K562 (cell line): Measurements from ENCODE around the gene ZBTB14. TPM values are rescaled to one million over a fixed set of nuclear protein-coding genes. Genes with fewer than 3 reads are reported as not detected.

Source experiments
- ATAC-seq: fragments of 200-7000 bp; cut with Tn5 transposase; 3 replicates; pipeline ENCODE4 v1.9.1; 2020; ENCODE audit warnings: moderate library complexity
- BruUV-seq: library from RNA; stranded (reverse); fragments of 400-500 nt; replicated peaks from 2 replicates; lab custom pipeline; 2021; lab: Mats Ljungman, UMichigan
- CTCF ChIA-PET: fragments of 300-600 bp; formaldehyde crosslinking; extraction: SDS; loops from one replicate; lab custom pipeline; 2021; ENCODE audit warnings: low intra/inter-chr PET ratio; lab: Yijun Ruan, JAX
- POLR2A ChIA-PET: fragments of 300-600, 350-650 bp; sonication (Branson Sonifier 250); formaldehyde crosslinking; extraction: SDS; loops from one replicate; lab custom pipeline; 2021; ENCODE audit warnings: antibody characterized with exemption, inconsistent platforms; lab: Yijun Ruan, JAX
- DNase-seq, 4 experiments: peaks; one replicate each; pipeline versions ENCODE4 v3.0.0 to v3.0.0-alpha.2; 2011 to 2018; ENCODE audit warnings: low spot score in 3 of 4, mixed read lengths in 3 of 4; ENCODE audit errors: extremely low read depth in 1 of 4
- FAIRE-seq: peaks from 2 replicates; lab custom pipeline; 2011; peaks lifted over from hg19 to GRCh38; lab: Jason Lieb, UNC
- H2AFZ ChIP-seq: 2 replicates; pipeline ENCODE4 v1.6.0; 2011; ENCODE audit warnings: low read depth, low read length, control low read depth, inconsistent platforms
- H3K27ac ChIP-seq: fragments of 200-600 bp; 3 replicates; pipeline ENCODE4 v1.8.0; 2011; ENCODE audit warnings: low read depth, mild to moderate bottlenecking, control low read depth, inconsistent platforms, low read length, moderate library complexity, mixed read lengths; ENCODE audit errors: extremely low read depth
- H3K27me3 ChIP-seq, 2 experiments: fragments of 300-600 bp in 1 of 2; 2 replicates in 1 of 2; 3 replicates in 1 of 2; pipeline versions ENCODE4 v1.6.0 to v1.8.0; 2011; ENCODE audit warnings: inconsistent platforms in 2 of 2, low read length in 2 of 2, mild to moderate bottlenecking in 1 of 2, mixed read lengths in 1 of 2, moderate library complexity in 1 of 2; ENCODE audit not compliant: control insufficient read depth in 2 of 2, insufficient read depth in 2 of 2
- H3K36me3 ChIP-seq: fragments of 300-600 bp; 3 replicates; pipeline ENCODE4 v1.8.0; 2011; ENCODE audit warnings: mild to moderate bottlenecking, low read length, inconsistent platforms; ENCODE audit not compliant: control insufficient read depth, insufficient read depth
- H3K4me1 ChIP-seq, 2 experiments: fragments of 200-600 bp in 1 of 2; replicated peaks in 1 of 2; 2 replicates in 1 of 2; 3 replicates in 1 of 2; pipeline versions ENCODE4 v1.5.1 to v1.8.0; 2011; ENCODE audit warnings: inconsistent platforms in 2 of 2, low read length in 2 of 2, mild to moderate bottlenecking in 1 of 2, mixed read lengths in 1 of 2, moderate library complexity in 1 of 2; ENCODE audit not compliant: control insufficient read depth in 2 of 2, insufficient read depth in 2 of 2
- H3K4me2 ChIP-seq: 2 replicates; pipeline ENCODE4 v1.6.1; 2011; ENCODE audit warnings: low read length, control low read depth, inconsistent platforms, mixed read lengths; ENCODE audit not compliant: insufficient read depth
- H3K4me3 ChIP-seq: fragments of 200-600 bp; sonication (generic), shearing (Covaris generic); 2 replicates; pipeline ENCODE4 v1.5.1; 2016; ENCODE audit warnings: control low read depth, inconsistent platforms
- H3K79me2 ChIP-seq: fragments of 200-600 bp; 3 replicates; pipeline ENCODE4 v1.8.0; 2011; ENCODE audit warnings: low read length, inconsistent platforms; ENCODE audit not compliant: control insufficient read depth, insufficient read depth
- H3K9ac ChIP-seq, 2 experiments: 2 replicates each; pipeline versions ENCODE4 v1.6.0 to v1.6.1; 2011; ENCODE audit warnings: low read depth in 2 of 2, low read length in 2 of 2, control low read depth in 1 of 2, inconsistent platforms in 1 of 2, mild to moderate bottlenecking in 1 of 2, mixed read lengths in 1 of 2; ENCODE audit not compliant: insufficient read depth in 1 of 2
- H3K9me1 ChIP-seq: one replicate; pipeline ENCODE4 v1.6.0; 2011; ENCODE audit warnings: inconsistent platforms, mild to moderate bottlenecking, low read length, moderate library complexity; ENCODE audit not compliant: control insufficient read depth, insufficient read depth
- H3K9me3 ChIP-seq: replicated peaks from 2 replicates; pipeline ENCODE4 v1.5.1; 2011; ENCODE audit warnings: low read depth, low read length, inconsistent platforms; ENCODE audit not compliant: control insufficient read depth, insufficient read depth
- H4K20me1 ChIP-seq: replicated peaks from 2 replicates; pipeline ENCODE4 v1.6.1; 2011; ENCODE audit warnings: low read length, inconsistent platforms, mixed read lengths; ENCODE audit not compliant: control insufficient read depth, insufficient read depth
- BRD9 ChIP-seq: fragments of 450-650 bp; IDR thresholded peaks from 2 replicates; pipeline ENCODE4 v1.6.1; 2018; ENCODE audit warnings: low read depth; ENCODE audit not compliant: partially characterized antibody
- FOXA1 ChIP-seq: fragments of 450-650 bp; IDR thresholded peaks from 2 replicates; pipeline ENCODE4 v1.6.1; 2016; ENCODE audit warnings: mild to moderate bottlenecking, borderline replicate concordance
- NFIC ChIP-seq: fragments of 450-650 bp; IDR thresholded peaks from 2 replicates; pipeline ENCODE4 v1.6.1; 2017; ENCODE audit warnings: mild to moderate bottlenecking, inconsistent platforms
- NUFIP1 ChIP-seq: fragments of 450-650 bp; IDR thresholded peaks from 2 replicates; pipeline ENCODE4 v1.6.1; 2018; ENCODE audit not compliant: partially characterized antibody
- PTRF ChIP-seq: fragments of 450-650 bp; IDR thresholded peaks from 2 replicates; pipeline ENCODE4 v1.6.1; 2016; ENCODE audit warnings: mild to moderate bottlenecking, missing genetic modification characterization, missing compliant biosample characterization
- ZNF217 ChIP-seq: sonication (generic); formaldehyde crosslinking; IDR thresholded peaks from 2 replicates; pipeline ENCODE4 v1.8.0; 2022; ENCODE audit warnings: mild to moderate bottlenecking, missing genetic modification reagents
- ZNF384 ChIP-seq: IDR thresholded peaks from 2 replicates; pipeline ENCODE4 v1.6.1; 2012; ENCODE audit warnings: low read depth, low read length, improper control_type of control experiment
- ZNF695 ChIP-seq: fragments of 450-650 bp; formaldehyde crosslinking; IDR thresholded peaks from 2 replicates; pipeline ENCODE4 v1.4.0; 2020; ENCODE audit warnings: mild to moderate bottlenecking, moderate library complexity
- WGBS: fragments of 100-300 bp; shearing (Covaris generic); methylation state at CpG from one replicate; pipeline ENCODE4 v1.1.6; 2016; ENCODE audit warnings: low coverage, mixed read lengths; ENCODE audit not compliant: insufficient coverage; ENCODE audit errors: missing lambda C conversion rate; 5-methylcytosine and 5-hydroxymethylcytosine counted together
- in situ Hi-C: fragments of 300-500 bp; cut with MboI; formaldehyde crosslinking; loops from 4 replicates; pipeline ENCODE4 v1.15.0; 2018; ENCODE audit warnings: inconsistent platforms, mixed read lengths
- intact Hi-C: fragments of 100-400 bp; cut with micrococcal nuclease; formaldehyde crosslinking; loops from 2 replicates; pipeline ENCODE4 v1.14.2; 2022
- polyA plus RNA-seq, 8 experiments: library from polyadenylated mRNA; depleted of rRNA in 4 of 8; stranded (reverse) in 5 of 8; unstranded in 3 of 8; fragments of >200 nt; fragmentation: Nextera tagmentation in 2 of 8; fragmentation: Illumina TruSeq in 1 of 8; extraction: Ambion mirVana in 2 of 8; extraction: Trizol in 1 of 8; gene quantifications; 2 replicates each; pipeline versions ENCODE4 v1.2.1 to v1.2.3, GENCODE V29; 2011 to 2014; ENCODE audit warnings: inconsistent platforms in 1 of 8, missing spikeins in 1 of 8
- total RNA-seq, 7 experiments: library from RNA; depleted of rRNA in 6 of 7; stranded (reverse); fragments of >200 nt in 6 of 7; fragmentation: Illumina TruSeq in 2 of 7; extraction: Trizol in 2 of 7; gene quantifications; 2 replicates each; pipeline versions ENCODE4 v1.2.1 to v1.2.3, GENCODE V29; 2011 to 2021; ENCODE audit warnings: low replicate concordance in 1 of 7
- TF ChIP-seq, protein P1 (sequence below), 2 experiments: fragments of 150-350 bp in 1 of 2; IDR thresholded peaks; 2 replicates each; pipeline ENCODE4 v1.6.1; 2012 to 2016; ENCODE audit warnings: low read depth in 2 of 2, low read length in 2 of 2, mild to moderate bottlenecking in 1 of 2, moderate library complexity in 1 of 2
- TF ChIP-seq, protein P2 (sequence below): fragments of 250-450 bp; sonication (Bioruptor Pico); IDR thresholded peaks from 2 replicates; pipeline ENCODE4 v1.4.0; 2020; ENCODE audit warnings: mild to moderate bottlenecking, moderate library complexity
- TF ChIP-seq, protein P3 (sequence below): IDR thresholded peaks from 2 replicates; pipeline ENCODE4 v1.6.1; 2011; ENCODE audit warnings: borderline replicate concordance, low read depth, mild to moderate bottlenecking, moderate library complexity, low read length; ENCODE audit not compliant: insufficient read depth, poor library complexity, severe bottlenecking
- TF ChIP-seq, protein P4 (sequence below): fragments of 250-450 bp; sonication (Bioruptor Pico); IDR thresholded peaks from 2 replicates; pipeline ENCODE4 v1.4.0; 2020
- TF ChIP-seq, protein P5 (sequence below): fragments of 250-450 bp; sonication (Bioruptor Pico); IDR thresholded peaks from 2 replicates; pipeline ENCODE4 v1.4.0; 2020; ENCODE audit warnings: mild to moderate bottlenecking

The ZBTB14 gene
- total and polyA plus RNA-seq, 9 of the 15 experiments (the other 6 are each of a cell fraction or from before 2014, with no cell fraction given), result 2.8 to 12.6 (median 9.0) TPM

DNA sequence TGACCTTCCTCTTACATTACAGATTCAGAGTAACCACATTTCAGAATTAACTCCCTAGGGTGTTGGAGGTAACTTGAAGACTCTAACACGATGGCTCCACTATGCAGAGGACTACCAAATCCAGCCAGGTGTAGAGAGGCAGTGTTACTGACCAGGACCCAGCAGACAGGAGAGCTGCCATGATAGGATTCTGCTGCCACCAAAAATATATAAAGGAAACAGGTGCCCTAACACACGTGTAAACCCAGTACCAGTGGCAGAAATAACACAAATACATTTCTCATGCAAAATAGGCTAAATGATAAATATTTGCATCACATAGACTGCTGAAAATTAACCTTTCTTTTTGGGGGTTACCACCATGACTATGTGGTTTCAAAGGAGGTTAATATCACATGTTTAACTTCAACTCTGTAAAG lies 7.0 kb downstream of the ZBTB14 start:
- POLR2A ChIA-PET, result no interaction called here
- 42% methylated on average over 2 of the region's 2 CpGs for WGBS
- intact Hi-C loops, result no loop called here
- no peaks in the 10 kb centered on the region for H3K79me2 ChIP-seq
- H3K4me2 ChIP-seq, result no peak overlapping the region
- H3K9ac ChIP-seq, result no peak overlapping the region
- no peaks in the 10 kb centered on the region for H4K20me1 ChIP-seq
- H3K27ac ChIP-seq, result no peak overlapping the region
- H3K27me3 ChIP-seq, result no peaks in the 10 kb centered on the region
- BruUV-seq, result no TSS peak
- no peak overlapping the region for H2AFZ ChIP-seq
- H3K9me3 ChIP-seq, result no peaks in the 10 kb centered on the region
- H3K36me3 ChIP-seq, result peaks cover 29% of the 10 kb centered on the region
- H3K4me1 ChIP-seq, result no peaks in the 10 kb centered on the region; a peak in 1 of 5 replicates
- in situ Hi-C loops, result loop anchor here (25.0 kb wide), 1 partner anchor 1449 kb away; the partner anchor contains the start of gene ARHGAP28
- no peak overlapping the region for H3K4me3 ChIP-seq
- CTCF ChIA-PET, result no interaction called here
- no peak for ATAC-seq
- H3K9me1 ChIP-seq, result no peaks in the 10 kb centered on the region
- DNase-seq, result no peak
- no peak for FAIRE-seq
- TF ChIP-seq, protein P1, sequence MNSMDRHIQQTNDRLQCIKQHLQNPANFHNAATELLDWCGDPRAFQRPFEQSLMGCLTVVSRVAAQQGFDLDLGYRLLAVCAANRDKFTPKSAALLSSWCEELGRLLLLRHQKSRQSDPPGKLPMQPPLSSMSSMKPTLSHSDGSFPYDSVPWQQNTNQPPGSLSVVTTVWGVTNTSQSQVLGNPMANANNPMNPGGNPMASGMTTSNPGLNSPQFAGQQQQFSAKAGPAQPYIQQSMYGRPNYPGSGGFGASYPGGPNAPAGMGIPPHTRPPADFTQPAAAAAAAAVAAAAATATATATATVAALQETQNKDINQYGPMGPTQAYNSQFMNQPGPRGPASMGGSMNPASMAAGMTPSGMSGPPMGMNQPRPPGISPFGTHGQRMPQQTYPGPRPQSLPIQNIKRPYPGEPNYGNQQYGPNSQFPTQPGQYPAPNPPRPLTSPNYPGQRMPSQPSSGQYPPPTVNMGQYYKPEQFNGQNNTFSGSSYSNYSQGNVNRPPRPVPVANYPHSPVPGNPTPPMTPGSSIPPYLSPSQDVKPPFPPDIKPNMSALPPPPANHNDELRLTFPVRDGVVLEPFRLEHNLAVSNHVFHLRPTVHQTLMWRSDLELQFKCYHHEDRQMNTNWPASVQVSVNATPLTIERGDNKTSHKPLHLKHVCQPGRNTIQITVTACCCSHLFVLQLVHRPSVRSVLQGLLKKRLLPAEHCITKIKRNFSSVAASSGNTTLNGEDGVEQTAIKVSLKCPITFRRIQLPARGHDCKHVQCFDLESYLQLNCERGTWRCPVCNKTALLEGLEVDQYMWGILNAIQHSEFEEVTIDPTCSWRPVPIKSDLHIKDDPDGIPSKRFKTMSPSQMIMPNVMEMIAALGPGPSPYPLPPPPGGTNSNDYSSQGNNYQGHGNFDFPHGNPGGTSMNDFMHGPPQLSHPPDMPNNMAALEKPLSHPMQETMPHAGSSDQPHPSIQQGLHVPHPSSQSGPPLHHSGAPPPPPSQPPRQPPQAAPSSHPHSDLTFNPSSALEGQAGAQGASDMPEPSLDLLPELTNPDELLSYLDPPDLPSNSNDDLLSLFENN (IDR thresholded peaks at IDR 0.05; ENCODE audit: low read depth in 2 of 2, low read length in 2 of 2), result no peak
- no peak for TF ChIP-seq PTRF (tag)
- TF ChIP-seq, protein P2, sequence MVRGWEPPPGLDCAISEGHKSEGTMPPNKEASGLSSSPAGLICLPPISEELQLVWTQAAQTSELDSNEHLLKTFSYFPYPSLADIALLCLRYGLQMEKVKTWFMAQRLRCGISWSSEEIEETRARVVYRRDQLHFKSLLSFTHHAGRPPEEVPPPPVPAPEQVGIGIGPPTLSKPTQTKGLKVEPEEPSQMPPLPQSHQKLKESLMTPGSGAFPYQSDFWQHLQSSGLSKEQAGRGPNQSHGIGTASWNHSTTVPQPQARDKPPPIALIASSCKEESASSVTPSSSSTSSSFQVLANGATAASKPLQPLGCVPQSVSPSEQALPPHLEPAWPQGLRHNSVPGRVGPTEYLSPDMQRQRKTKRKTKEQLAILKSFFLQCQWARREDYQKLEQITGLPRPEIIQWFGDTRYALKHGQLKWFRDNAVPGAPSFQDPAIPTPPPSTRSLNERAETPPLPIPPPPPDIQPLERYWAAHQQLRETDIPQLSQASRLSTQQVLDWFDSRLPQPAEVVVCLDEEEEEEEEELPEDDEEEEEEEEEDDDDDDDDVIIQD (CRISPR knock-in tag), result no peak
- TF ChIP-seq, protein P3, sequence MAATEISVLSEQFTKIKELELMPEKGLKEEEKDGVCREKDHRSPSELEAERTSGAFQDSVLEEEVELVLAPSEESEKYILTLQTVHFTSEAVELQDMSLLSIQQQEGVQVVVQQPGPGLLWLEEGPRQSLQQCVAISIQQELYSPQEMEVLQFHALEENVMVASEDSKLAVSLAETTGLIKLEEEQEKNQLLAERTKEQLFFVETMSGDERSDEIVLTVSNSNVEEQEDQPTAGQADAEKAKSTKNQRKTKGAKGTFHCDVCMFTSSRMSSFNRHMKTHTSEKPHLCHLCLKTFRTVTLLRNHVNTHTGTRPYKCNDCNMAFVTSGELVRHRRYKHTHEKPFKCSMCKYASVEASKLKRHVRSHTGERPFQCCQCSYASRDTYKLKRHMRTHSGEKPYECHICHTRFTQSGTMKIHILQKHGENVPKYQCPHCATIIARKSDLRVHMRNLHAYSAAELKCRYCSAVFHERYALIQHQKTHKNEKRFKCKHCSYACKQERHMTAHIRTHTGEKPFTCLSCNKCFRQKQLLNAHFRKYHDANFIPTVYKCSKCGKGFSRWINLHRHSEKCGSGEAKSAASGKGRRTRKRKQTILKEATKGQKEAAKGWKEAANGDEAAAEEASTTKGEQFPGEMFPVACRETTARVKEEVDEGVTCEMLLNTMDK, result no peak
- TF ChIP-seq FOXA1, result no peak
- no peak for TF ChIP-seq NUFIP1
- TF ChIP-seq, protein P4, sequence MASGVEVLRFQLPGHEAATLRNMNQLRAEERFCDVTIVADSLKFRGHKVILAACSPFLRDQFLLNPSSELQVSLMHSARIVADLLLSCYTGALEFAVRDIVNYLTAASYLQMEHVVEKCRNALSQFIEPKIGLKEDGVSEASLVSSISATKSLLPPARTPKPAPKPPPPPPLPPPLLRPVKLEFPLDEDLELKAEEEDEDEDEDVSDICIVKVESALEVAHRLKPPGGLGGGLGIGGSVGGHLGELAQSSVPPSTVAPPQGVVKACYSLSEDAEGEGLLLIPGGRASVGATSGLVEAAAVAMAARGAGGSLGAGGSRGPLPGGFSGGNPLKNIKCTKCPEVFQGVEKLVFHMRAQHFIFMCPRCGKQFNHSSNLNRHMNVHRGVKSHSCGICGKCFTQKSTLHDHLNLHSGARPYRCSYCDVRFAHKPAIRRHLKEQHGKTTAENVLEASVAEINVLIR, result no peak
- no peak for TF ChIP-seq NFIC
- TF ChIP-seq, protein P5, sequence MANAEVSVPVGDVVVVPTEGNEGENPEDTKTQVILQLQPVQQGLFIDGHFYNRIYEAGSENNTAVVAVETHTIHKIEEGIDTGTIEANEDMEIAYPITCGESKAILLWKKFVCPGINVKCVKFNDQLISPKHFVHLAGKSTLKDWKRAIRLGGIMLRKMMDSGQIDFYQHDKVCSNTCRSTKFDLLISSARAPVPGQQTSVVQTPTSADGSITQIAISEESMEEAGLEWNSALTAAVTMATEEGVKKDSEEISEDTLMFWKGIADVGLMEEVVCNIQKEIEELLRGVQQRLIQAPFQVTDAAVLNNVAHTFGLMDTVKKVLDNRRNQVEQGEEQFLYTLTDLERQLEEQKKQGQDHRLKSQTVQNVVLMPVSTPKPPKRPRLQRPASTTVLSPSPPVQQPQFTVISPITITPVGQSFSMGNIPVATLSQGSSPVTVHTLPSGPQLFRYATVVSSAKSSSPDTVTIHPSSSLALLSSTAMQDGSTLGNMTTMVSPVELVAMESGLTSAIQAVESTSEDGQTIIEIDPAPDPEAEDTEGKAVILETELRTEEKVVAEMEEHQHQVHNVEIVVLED (CRISPR knock-in tag), result no peak
- TF ChIP-seq ZNF695 (CRISPR knock-in tag), result no peak
- no peak for TF ChIP-seq ZNF384
- TF ChIP-seq ZNF217, result no peak
- TF ChIP-seq BRD9, result no peak
